ENCODE measurements around the gene SCO2. TPM values are rescaled to one million over a fixed set of nuclear protein-coding genes. Genes with fewer than 3 reads are reported as not detected.
A peak's percentile ranks its signal among the peaks of the same experiment; 100 is the strongest.

SCO2 gene
- total and polyA plus RNA-seq, 9 of the 15 experiments (the other 6 are each of a cell fraction or from before 2014, with no cell fraction given), result 0.34 to 4.0 (median 1.1) TPM; not detected in 3

- TF ChIP-seq, protein P1, sequence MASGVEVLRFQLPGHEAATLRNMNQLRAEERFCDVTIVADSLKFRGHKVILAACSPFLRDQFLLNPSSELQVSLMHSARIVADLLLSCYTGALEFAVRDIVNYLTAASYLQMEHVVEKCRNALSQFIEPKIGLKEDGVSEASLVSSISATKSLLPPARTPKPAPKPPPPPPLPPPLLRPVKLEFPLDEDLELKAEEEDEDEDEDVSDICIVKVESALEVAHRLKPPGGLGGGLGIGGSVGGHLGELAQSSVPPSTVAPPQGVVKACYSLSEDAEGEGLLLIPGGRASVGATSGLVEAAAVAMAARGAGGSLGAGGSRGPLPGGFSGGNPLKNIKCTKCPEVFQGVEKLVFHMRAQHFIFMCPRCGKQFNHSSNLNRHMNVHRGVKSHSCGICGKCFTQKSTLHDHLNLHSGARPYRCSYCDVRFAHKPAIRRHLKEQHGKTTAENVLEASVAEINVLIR (CRISPR knock-in tag; IDR thresholded peaks at IDR 0.05), result 0 out of 2 replicates have a peak, but pooled peaks have one; percentile 8
- TF ChIP-seq BCL6 (CRISPR knock-in tag; IDR thresholded peaks at IDR 0.05) (no peak), JUN (IDR thresholded peaks at IDR 0.05; ENCODE audit: borderline replicate concordance, low read depth, low read length) (no peak), JUN (CRISPR knock-in tag; IDR thresholded peaks at IDR 0.05; ENCODE audit: borderline replicate concordance) (0 out of 2 replicates have a peak, but pooled peaks have one; percentile 28), ATF6 (CRISPR knock-in tag; IDR thresholded peaks at IDR 0.05) (no peak), ZFPM2 (CRISPR knock-in tag; IDR thresholded peaks at IDR 0.05) (no peak), PURB (CRISPR knock-in tag; IDR thresholded peaks at IDR 0.05; ENCODE audit: low read depth) (no peak), CCNT2 (IDR thresholded peaks at IDR 0.05; ENCODE audit: borderline replicate concordance, extremely low read depth, insufficient read length, low read depth, low read length) (no peak), POLR2B (IDR thresholded peaks at IDR 0.05; ENCODE audit: low read depth, partially characterized antibody) (no peak), RBM15 (IDR thresholded peaks at IDR 0.05; ENCODE audit: insufficient read depth, low read length) (no peak), ZNF134 (CRISPR knock-in tag; conservative IDR thresholded peaks at IDR 0.05) (no peak), CTCFL (IDR thresholded peaks at IDR 0.05; ENCODE audit: borderline replicate concordance, insufficient read depth, low read depth, low read length, poor library complexity, severe bottlenecking) (peak; percentile 92), SUPT5H (IDR thresholded peaks at IDR 0.05) (no peak), ZNF263 (CRISPR knock-in tag; IDR thresholded peaks at IDR 0.05; ENCODE audit: borderline replicate concordance) (no peak), CREB1 (IDR thresholded peaks at IDR 0.05) (no peak), CREB1 (CRISPR knock-in tag; IDR thresholded peaks at IDR 0.05) (no peak), ZNF121 (CRISPR knock-in tag; conservative IDR thresholded peaks at IDR 0.05) (no peak), HNRNPLL (IDR thresholded peaks at IDR 0.05; ENCODE audit: low read depth, low read length, poor library complexity, severe bottlenecking) (no peak), HDAC6 (IDR thresholded peaks at IDR 0.05; ENCODE audit: low read depth, low read length) (no peak)
- TF ChIP-seq, protein P2, sequence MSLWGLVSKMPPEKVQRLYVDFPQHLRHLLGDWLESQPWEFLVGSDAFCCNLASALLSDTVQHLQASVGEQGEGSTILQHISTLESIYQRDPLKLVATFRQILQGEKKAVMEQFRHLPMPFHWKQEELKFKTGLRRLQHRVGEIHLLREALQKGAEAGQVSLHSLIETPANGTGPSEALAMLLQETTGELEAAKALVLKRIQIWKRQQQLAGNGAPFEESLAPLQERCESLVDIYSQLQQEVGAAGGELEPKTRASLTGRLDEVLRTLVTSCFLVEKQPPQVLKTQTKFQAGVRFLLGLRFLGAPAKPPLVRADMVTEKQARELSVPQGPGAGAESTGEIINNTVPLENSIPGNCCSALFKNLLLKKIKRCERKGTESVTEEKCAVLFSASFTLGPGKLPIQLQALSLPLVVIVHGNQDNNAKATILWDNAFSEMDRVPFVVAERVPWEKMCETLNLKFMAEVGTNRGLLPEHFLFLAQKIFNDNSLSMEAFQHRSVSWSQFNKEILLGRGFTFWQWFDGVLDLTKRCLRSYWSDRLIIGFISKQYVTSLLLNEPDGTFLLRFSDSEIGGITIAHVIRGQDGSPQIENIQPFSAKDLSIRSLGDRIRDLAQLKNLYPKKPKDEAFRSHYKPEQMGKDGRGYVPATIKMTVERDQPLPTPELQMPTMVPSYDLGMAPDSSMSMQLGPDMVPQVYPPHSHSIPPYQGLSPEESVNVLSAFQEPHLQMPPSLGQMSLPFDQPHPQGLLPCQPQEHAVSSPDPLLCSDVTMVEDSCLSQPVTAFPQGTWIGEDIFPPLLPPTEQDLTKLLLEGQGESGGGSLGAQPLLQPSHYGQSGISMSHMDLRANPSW (CRISPR knock-in tag; IDR thresholded peaks at IDR 0.05), result no peak
These were observed 873 bp upstream of the SCO2 start (continued) for GRCh38 chr22:50526108-50526833.
